Gastrocnemius medialis (tissue), 4 donors: ENCODE measurements around the gene HLCS. TPM values are rescaled to one million over a fixed set of nuclear protein-coding genes. Genes with fewer than 3 reads are reported as not detected.
"Not testable (repeated sequence)": the region's sequence is repeated elsewhere in the genome, so short reads cannot be mapped to it uniquely, and the experiment has no call there.

Source experiments
- ATAC-seq, 2 donors: fragments of 150-250 bp; one replicate each; pipeline ENCODE4 v1.9.1; 2016
- DNase-seq, 2 donors: peaks; one replicate each; pipeline ENCODE4 v3.0.0-alpha.2; 2019
- H3K27ac ChIP-seq, 4 donors: fragments of 200-600 bp; sonication (generic); 1 replicate in 1 of 4; 2 replicates in 3 of 4; pipeline ENCODE4 v1.5.1; 2016 to 2018; ENCODE audit warnings: mild to moderate bottlenecking in 2 of 4, moderate library complexity in 1 of 4
- H3K27me3 ChIP-seq, 3 donors: fragments of 200-600 bp; sonication (generic) in 2 of 3; 1 replicate in 1 of 3; 2 replicates in 2 of 3; pipeline versions ENCODE4 v1.5.1 to v1.6.0; 2016 to 2019; ENCODE audit warnings: mild to moderate bottlenecking in 1 of 3, moderate library complexity in 1 of 3
- H3K36me3 ChIP-seq, 2 donors: fragments of 200-600 bp; sonication (generic) in 1 of 2; one replicate each; pipeline ENCODE4 v1.5.1; 2017 to 2018
- H3K4me1 ChIP-seq, 2 donors: fragments of 200-600 bp; sonication (generic) in 1 of 2; one replicate each; pipeline ENCODE4 v1.5.1; 2016 to 2017; ENCODE audit warnings: mild to moderate bottlenecking in 2 of 2
- H3K4me3 ChIP-seq, 4 donors: fragments of 200-600 bp; sonication (generic) in 3 of 4; 1 replicate in 1 of 4; 2 replicates in 3 of 4; pipeline ENCODE4 v1.5.1; 2016 to 2019; ENCODE audit warnings: mild to moderate bottlenecking in 2 of 4
- H3K9me3 ChIP-seq, 3 donors: fragments of 200-600 bp; sonication (generic) in 2 of 3; 1 replicate in 1 of 3; 2 replicates in 2 of 3; pipeline ENCODE4 v1.5.1; 2016 to 2019
- POLR2A ChIP-seq, 2 donors: fragments of 450-650 bp; IDR thresholded peaks; one replicate each; pipeline ENCODE4 v1.6.1; 2017; ENCODE audit warnings: antibody characterized with exemption in 2 of 2, mild to moderate bottlenecking in 2 of 2, moderate library complexity in 2 of 2
- in situ Hi-C, 4 donors: fragments of 200-750 bp; cut with MboI; loops; one replicate each; pipeline versions ENCODE4 v1.15.0 to v1.8.0; 2017; ENCODE audit warnings: low sequenced_read_pairs in 4 of 4
- intact Hi-C: fragments of 100-400 bp; cut with DNase I; formaldehyde crosslinking; loops from one replicate; pipeline ENCODE4 v1.15.1; 2023; ENCODE audit warnings: low total_unique reads
- total RNA-seq, 4 donors: library from RNA; depleted of rRNA; stranded (reverse); fragments of >200 nt; gene quantifications; one replicate each; pipeline versions ENCODE4 v1.1.0 to v1.2.3, GENCODE V29; 2016
- TF ChIP-seq, protein P1 (sequence below), 5 experiments: fragments of 450-650 bp in 3 of 5; fragments of 200-600 bp in 2 of 5; sonication (generic) in 2 of 5; IDR thresholded peaks in 4 of 5; conservative IDR thresholded peaks in 1 of 5; 1 replicate in 4 of 5; 2 replicates in 1 of 5; pipeline ENCODE4 v1.5.1; 2016 to 2019; ENCODE audit warnings: antibody characterized with exemption in 5 of 5, mild to moderate bottlenecking in 3 of 5, moderate library complexity in 3 of 5

HLCS gene
- total RNA-seq, 4 donors from 2014 or later, result 10.6 to 18.4 (median 15.4) TPM

GRCh38 chr21:36816561-36817130, 149.8 kb downstream of the HLCS start:
- intact Hi-C loops, result no loop called here
- TF ChIP-seq, protein P1, sequence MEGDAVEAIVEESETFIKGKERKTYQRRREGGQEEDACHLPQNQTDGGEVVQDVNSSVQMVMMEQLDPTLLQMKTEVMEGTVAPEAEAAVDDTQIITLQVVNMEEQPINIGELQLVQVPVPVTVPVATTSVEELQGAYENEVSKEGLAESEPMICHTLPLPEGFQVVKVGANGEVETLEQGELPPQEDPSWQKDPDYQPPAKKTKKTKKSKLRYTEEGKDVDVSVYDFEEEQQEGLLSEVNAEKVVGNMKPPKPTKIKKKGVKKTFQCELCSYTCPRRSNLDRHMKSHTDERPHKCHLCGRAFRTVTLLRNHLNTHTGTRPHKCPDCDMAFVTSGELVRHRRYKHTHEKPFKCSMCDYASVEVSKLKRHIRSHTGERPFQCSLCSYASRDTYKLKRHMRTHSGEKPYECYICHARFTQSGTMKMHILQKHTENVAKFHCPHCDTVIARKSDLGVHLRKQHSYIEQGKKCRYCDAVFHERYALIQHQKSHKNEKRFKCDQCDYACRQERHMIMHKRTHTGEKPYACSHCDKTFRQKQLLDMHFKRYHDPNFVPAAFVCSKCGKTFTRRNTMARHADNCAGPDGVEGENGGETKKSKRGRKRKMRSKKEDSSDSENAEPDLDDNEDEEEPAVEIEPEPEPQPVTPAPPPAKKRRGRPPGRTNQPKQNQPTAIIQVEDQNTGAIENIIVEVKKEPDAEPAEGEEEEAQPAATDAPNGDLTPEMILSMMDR (IDR thresholded peaks at IDR 0.05 in 4 of 5, conservative IDR thresholded peaks at IDR 0.05 in 1 of 5), result no peak
- TF ChIP-seq POLR2A (IDR thresholded peaks at IDR 0.05), result no peak
- no peaks in the 10 kb centered on the region for H3K27me3 ChIP-seq
- H3K27ac ChIP-seq, result no peak overlapping the region
- in situ Hi-C loops, result no loop called here
- H3K4me3 ChIP-seq, result no peak overlapping the region
- no peak for DNase-seq
- no peak for ATAC-seq
- no peaks in the 10 kb centered on the region for H3K36me3 ChIP-seq
- H3K9me3 ChIP-seq, result no peaks in the 10 kb centered on the region
- no peaks in the 10 kb centered on the region for H3K4me1 ChIP-seq

GRCh38 chr21:36816026-36816425, 150.4 kb downstream of the HLCS start:
- H3K9me3 ChIP-seq, in situ Hi-C loops, ATAC-seq, H3K27me3 ChIP-seq, DNase-seq, intact Hi-C loops, H3K4me3 ChIP-seq, H3K4me1 ChIP-seq, H3K27ac ChIP-seq, H3K36me3 ChIP-seq: not testable (repeated sequence)

- ATAC-seq (no peak), DNase-seq (no peak)
- Histone ChIP-seq H3K9me3 (no peaks in the 10 kb centered on the region), H3K27me3 (no peaks in the 10 kb centered on the region), H3K4me3 (no peak overlapping the region), H3K4me1 (no peaks in the 10 kb centered on the region), H3K27ac (no peak overlapping the region), H3K36me3 (no peaks in the 10 kb centered on the region)
- TF ChIP-seq, protein P1 (IDR thresholded peaks at IDR 0.05 in 4 of 5, conservative IDR thresholded peaks at IDR 0.05 in 1 of 5), result no peak
- TF ChIP-seq POLR2A (IDR thresholded peaks at IDR 0.05), result no peak
- in situ Hi-C loops, result no loop called here
- intact Hi-C loops, result no loop called here
Measured at GRCh38 chr21:36815284-36815683, 151.2 kb downstream of the HLCS start.

- no peaks in the 10 kb centered on the region for H3K4me1 ChIP-seq
- in situ Hi-C loops, result no loop called here
- intact Hi-C loops, result no loop called here
Measured at GRCh38 chr21:36813052-36813451, 153.4 kb downstream of the HLCS start.

GRCh38 chr21:36811762-36812161, 154.7 kb downstream of the HLCS start:
- intact Hi-C loops (no loop called here), in situ Hi-C loops (no loop called here)
- ATAC-seq (no peak), DNase-seq (no peak)
- no peaks in the 10 kb centered on the region for H3K9me3 ChIP-seq
- no peaks in the 10 kb centered on the region for H3K36me3 ChIP-seq
- no peak overlapping the region for H3K4me3 ChIP-seq
- H3K27ac ChIP-seq, result no peak overlapping the region
- H3K27me3 ChIP-seq, result no peaks in the 10 kb centered on the region
- TF ChIP-seq, protein P1 (IDR thresholded peaks at IDR 0.05 in 4 of 5, conservative IDR thresholded peaks at IDR 0.05 in 1 of 5), result no peak
- no peak for TF ChIP-seq POLR2A (IDR thresholded peaks at IDR 0.05)
- no peaks in the 10 kb centered on the region for H3K4me1 ChIP-seq

More at GRCh38 chr21:36813052-36813451, 153.4 kb downstream of the HLCS start:
- DNase-seq, result no peak
- Histone ChIP-seq H3K4me3 (no peak overlapping the region), H3K9me3 (no peaks in the 10 kb centered on the region), H3K27ac (no peak overlapping the region), H3K36me3 (no peaks in the 10 kb centered on the region), H3K27me3 (no peaks in the 10 kb centered on the region)
- no peak for TF ChIP-seq POLR2A (IDR thresholded peaks at IDR 0.05)
- TF ChIP-seq, protein P1 (IDR thresholded peaks at IDR 0.05 in 4 of 5, conservative IDR thresholded peaks at IDR 0.05 in 1 of 5), result no peak
- no peak for ATAC-seq
